ENCODE measurements around the gene LGMN. TPM values are rescaled to one million over a fixed set of nuclear protein-coding genes. Genes with fewer than 3 reads are reported as not detected.

The LGMN gene
- polyA plus RNA-seq, 3 donors: 1.7 to 3.3 (median 2.9) TPM

DNA sequence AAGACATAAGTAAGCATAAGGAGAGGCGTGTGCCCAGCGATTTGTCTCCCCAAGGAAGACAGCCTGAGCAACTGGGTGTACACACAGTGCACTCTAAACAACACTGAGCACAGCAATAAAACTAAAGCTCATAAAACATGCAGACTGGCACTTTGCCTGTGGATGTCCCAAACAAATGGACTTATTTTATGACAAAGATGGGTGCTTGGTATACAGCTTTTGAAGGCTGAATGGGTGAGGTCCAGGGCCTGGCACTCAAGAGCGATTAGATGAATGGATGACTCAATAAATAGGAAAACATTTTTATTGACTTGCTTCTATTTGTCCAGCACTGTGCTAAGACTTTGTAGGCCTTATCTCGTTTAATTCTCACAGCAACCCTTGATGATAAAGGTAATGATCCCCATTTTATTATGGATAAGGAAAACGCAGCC, 28.5 kb downstream of the LGMN start:
- no peak overlapping the region for H3K4me3 Mint-ChIP-seq
- Histone ChIP-seq H4K20me1 (ENCODE audit: insufficient read depth, low read length) (no peaks in the 10 kb centered on the region), H3K79me2 (ENCODE audit: insufficient read depth, low read length) (no peaks in the 10 kb centered on the region), H3K4me1 (ENCODE audit: control insufficient read depth in 1 of 2, insufficient read depth in 2 of 2, low read length in 2 of 2) (peaks cover 12 to 15% of the 10 kb centered on the region in 2 donors), H2AFZ (ENCODE audit: insufficient read depth, low read depth, low read length, poor library complexity, severe bottlenecking) (no peak overlapping the region), H3K9me3 (replicated peaks in 1 of 2; ENCODE audit: control insufficient read depth in 1 of 2, insufficient read depth in 1 of 2, low read length in 2 of 2) (no peaks in the 10 kb centered on the region), H3K4me3 (replicated peaks in 1 of 3; ENCODE audit: low read depth in 2 of 3, low read length in 3 of 3) (no peak overlapping the region), H3K9ac (ENCODE audit: insufficient read depth, low read length, poor library complexity, severe bottlenecking) (no peak overlapping the region), H3K4me2 (replicated peaks; ENCODE audit: extremely low read depth, low read length, poor library complexity, severe bottlenecking) (no peak overlapping the region), H3K27me3 (ENCODE audit: control insufficient read depth in 2 of 2, insufficient read depth in 2 of 2, low read length in 2 of 2) (no peaks in the 10 kb centered on the region), H3K36me3 (replicated peaks in 1 of 2; ENCODE audit: control insufficient read depth in 1 of 2, insufficient read depth in 2 of 2, low read length in 2 of 2) (no peaks in the 10 kb centered on the region), H3K27ac (ENCODE audit: low read depth in 1 of 2, low read length in 2 of 2) (no peak overlapping the region)
- TF ChIP-seq, protein P1, sequence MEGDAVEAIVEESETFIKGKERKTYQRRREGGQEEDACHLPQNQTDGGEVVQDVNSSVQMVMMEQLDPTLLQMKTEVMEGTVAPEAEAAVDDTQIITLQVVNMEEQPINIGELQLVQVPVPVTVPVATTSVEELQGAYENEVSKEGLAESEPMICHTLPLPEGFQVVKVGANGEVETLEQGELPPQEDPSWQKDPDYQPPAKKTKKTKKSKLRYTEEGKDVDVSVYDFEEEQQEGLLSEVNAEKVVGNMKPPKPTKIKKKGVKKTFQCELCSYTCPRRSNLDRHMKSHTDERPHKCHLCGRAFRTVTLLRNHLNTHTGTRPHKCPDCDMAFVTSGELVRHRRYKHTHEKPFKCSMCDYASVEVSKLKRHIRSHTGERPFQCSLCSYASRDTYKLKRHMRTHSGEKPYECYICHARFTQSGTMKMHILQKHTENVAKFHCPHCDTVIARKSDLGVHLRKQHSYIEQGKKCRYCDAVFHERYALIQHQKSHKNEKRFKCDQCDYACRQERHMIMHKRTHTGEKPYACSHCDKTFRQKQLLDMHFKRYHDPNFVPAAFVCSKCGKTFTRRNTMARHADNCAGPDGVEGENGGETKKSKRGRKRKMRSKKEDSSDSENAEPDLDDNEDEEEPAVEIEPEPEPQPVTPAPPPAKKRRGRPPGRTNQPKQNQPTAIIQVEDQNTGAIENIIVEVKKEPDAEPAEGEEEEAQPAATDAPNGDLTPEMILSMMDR (IDR thresholded peaks at IDR 0.05): no peak
- H3K36me3 Mint-ChIP-seq: peaks cover 2 to 5% of the 10 kb centered on the region in 2 donors
- intact Hi-C loops (cut with micrococcal nuclease): no loop called here
- 100% methylated on average over 3 of the region's 5 CpGs for WGBS (ENCODE audit: insufficient coverage)
- peaks cover 2 to 6% (median 3%) of the 10 kb centered on the region in 3 donors for H3K27me3 Mint-ChIP-seq (ENCODE audit: low read depth in 3 of 3)
- H3K4me1 Mint-ChIP-seq: peaks cover 18% of the 10 kb centered on the region
- DNase-seq: no peak
- peaks cover 0 to 3% (median 0%) of the 10 kb centered on the region in 7 donors for H3K9me3 Mint-ChIP-seq
- no peak overlapping the region for H3K27ac Mint-ChIP-seq

DNA sequence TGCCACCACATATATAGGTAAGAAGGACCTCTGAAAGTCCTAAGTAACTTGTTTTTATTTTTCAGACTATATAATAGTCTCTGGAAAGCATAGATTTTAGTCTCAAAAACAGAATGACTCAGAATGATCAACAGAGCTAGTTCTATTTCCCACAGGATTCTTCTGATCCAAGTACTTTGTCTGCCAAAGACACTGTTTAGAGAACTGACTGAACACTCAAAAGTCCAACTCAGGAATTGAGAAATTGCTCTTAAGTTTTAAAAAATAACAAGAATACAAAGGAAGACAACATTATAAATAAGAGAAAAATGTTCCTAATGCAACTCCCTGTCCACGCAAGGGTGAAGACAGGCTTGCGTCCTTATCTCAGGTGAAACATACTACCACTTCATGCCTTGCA, 29.0 kb downstream of the LGMN start:
- no CpG with 5 or more reads among the region's 2 CpGs for WGBS (ENCODE audit: insufficient coverage)
- Mint-ChIP-seq H3K27ac (no peak overlapping the region), H3K9me3 (peaks cover 0 to 3% (median 0%) of the 10 kb centered on the region in 7 donors), H3K4me1 (peaks cover 14% of the 10 kb centered on the region), H3K36me3 (peaks cover 2 to 4% of the 10 kb centered on the region in 2 donors), H3K4me3 (no peak overlapping the region), H3K27me3 (ENCODE audit: low read depth in 3 of 3) (peaks cover 2 to 6% (median 3%) of the 10 kb centered on the region in 3 donors)
- no peak overlapping the region for H3K27ac ChIP-seq (ENCODE audit: low read depth in 1 of 2, low read length in 2 of 2)
- no peak overlapping the region for H3K4me3 ChIP-seq (replicated peaks in 1 of 3; ENCODE audit: low read depth in 2 of 3, low read length in 3 of 3)
- intact Hi-C loops (cut with micrococcal nuclease): no loop called here
- H3K79me2 ChIP-seq (ENCODE audit: insufficient read depth, low read length): no peaks in the 10 kb centered on the region
- no peak for DNase-seq
- H3K27me3 ChIP-seq (ENCODE audit: control insufficient read depth in 2 of 2, insufficient read depth in 2 of 2, low read length in 2 of 2): no peaks in the 10 kb centered on the region
- H2AFZ ChIP-seq (ENCODE audit: insufficient read depth, low read depth, low read length, poor library complexity, severe bottlenecking): no peak overlapping the region
- H3K4me1 ChIP-seq (ENCODE audit: control insufficient read depth in 1 of 2, insufficient read depth in 2 of 2, low read length in 2 of 2): peaks cover 7 to 10% of the 10 kb centered on the region in 2 donors
- no peak overlapping the region for H3K4me2 ChIP-seq (replicated peaks; ENCODE audit: extremely low read depth, low read length, poor library complexity, severe bottlenecking)
- no peak overlapping the region for H3K9ac ChIP-seq (ENCODE audit: insufficient read depth, low read length, poor library complexity, severe bottlenecking)
- H3K36me3 ChIP-seq (replicated peaks in 1 of 2; ENCODE audit: control insufficient read depth in 1 of 2, insufficient read depth in 2 of 2, low read length in 2 of 2): no peaks in the 10 kb centered on the region
- TF ChIP-seq, protein P1 (IDR thresholded peaks at IDR 0.05): no peak
- no peaks in the 10 kb centered on the region for H3K9me3 ChIP-seq (replicated peaks in 1 of 2; ENCODE audit: control insufficient read depth in 1 of 2, insufficient read depth in 1 of 2, low read length in 2 of 2)
- no peaks in the 10 kb centered on the region for H4K20me1 ChIP-seq (ENCODE audit: insufficient read depth, low read length)
